ENCODE data around the gene PRX. TPM values are rescaled to one million over a fixed set of nuclear protein-coding genes. Genes with fewer than 3 reads are reported as not detected.

Gene PRX
- total and polyA plus RNA-seq, 9 of the 15 experiments (the other 6 are each of a cell fraction or from before 2014, with no cell fraction given), result 0.65 to 3.5 (median 1.7) TPM; not detected in 2

DNA sequence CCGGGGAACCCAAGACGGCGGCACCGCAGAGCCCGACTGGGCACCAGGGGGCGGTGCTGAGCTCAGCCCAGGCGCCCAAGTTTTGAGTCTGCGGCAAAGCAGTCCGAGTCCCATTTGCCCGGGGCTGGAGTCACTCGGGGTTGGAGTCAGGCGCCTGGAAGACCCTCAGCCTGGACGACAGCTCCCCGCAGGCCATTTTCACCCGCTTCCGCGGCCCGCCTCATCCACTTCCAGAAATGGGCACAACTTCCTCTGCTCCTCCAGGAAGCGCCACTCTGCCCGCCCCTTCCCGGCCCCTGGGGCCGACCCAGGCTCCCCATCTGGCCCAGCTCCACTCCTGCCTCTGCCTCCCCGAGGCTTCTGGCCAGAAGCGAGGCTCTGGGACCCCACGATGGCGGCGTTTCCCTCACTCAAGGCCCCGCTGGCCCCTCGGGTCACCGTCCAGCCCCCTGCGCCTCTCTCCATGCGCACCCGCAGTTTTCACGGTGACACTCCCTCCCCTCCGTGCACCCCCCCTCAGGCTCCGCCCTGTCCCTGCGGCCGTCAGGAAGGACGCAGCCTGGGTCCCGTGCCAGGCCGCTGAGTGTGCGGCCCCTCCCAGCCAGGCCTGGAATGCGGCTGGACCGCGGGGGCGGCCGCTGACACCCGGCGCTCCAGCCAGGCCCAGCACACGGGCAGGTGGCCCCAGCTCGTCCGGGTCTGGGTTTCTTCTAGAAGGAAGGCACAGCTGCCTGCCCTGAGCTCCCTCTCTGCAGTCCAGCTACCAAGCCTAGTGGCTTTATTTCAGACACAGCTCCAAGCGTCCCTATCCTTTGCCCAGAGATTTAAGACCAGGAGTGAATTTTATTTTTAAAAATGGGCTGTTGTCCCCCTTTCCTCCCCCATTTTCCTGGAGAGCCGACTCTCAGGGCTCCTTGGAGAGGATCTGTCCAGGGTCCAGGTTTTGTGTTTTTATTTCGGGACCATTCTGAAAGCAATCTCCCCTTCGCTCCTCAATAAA is 7.9 kb upstream of the PRX start (continued):
- TF ChIP-seq TEAD1 (CRISPR knock-in tag; IDR thresholded peaks at IDR 0.05) (peak; percentile 98 to 100), POLR2B (IDR thresholded peaks at IDR 0.05; ENCODE audit: low read depth, partially characterized antibody) (peak; percentile 63), ZKSCAN1 (IDR thresholded peaks at IDR 0.05; ENCODE audit: low read depth, low read length) (peak; percentile 13; the same call in 1 of the 2 replicates), CBX3 (IDR thresholded peaks at IDR 0.05; ENCODE audit: borderline replicate concordance in 1 of 2, low read length in 2 of 2) (no peak; a peak in 1 of 3 replicates), CEBPG (CRISPR knock-in tag; IDR thresholded peaks at IDR 0.05) (no peak), CEBPG (tag; conservative IDR thresholded peaks at IDR 0.05 in 1 of 2, IDR thresholded peaks at IDR 0.05 in 1 of 2) (no peak), ZNF766 (CRISPR knock-in tag; conservative IDR thresholded peaks at IDR 0.05) (no peak), ZSCAN29 (IDR thresholded peaks at IDR 0.05) (no peak), ZEB2 (IDR thresholded peaks at IDR 0.05) (no peak), SETDB1 (IDR thresholded peaks at IDR 0.05; ENCODE audit: low read length) (no peak), ZNF12 (CRISPR knock-in tag; IDR thresholded peaks at IDR 0.05) (no peak), TCF3 (CRISPR knock-in tag; IDR thresholded peaks at IDR 0.05) (peak; percentile 47), RBM39 (optimal IDR thresholded peaks at IDR 0.05; ENCODE audit: low read depth, low read length) (no peak), SOX6 (IDR thresholded peaks at IDR 0.05) (0 out of 2 replicates have a peak, but pooled peaks have one; percentile 61), CHD2 (IDR thresholded peaks at IDR 0.05; ENCODE audit: low read depth, low read length) (no peak), ESRRA (IDR thresholded peaks at IDR 0.05; ENCODE audit: borderline replicate concordance, low read depth) (peak; percentile 69; the same call in 1 of the 2 replicates)
- TF ChIP-seq, protein P1, sequence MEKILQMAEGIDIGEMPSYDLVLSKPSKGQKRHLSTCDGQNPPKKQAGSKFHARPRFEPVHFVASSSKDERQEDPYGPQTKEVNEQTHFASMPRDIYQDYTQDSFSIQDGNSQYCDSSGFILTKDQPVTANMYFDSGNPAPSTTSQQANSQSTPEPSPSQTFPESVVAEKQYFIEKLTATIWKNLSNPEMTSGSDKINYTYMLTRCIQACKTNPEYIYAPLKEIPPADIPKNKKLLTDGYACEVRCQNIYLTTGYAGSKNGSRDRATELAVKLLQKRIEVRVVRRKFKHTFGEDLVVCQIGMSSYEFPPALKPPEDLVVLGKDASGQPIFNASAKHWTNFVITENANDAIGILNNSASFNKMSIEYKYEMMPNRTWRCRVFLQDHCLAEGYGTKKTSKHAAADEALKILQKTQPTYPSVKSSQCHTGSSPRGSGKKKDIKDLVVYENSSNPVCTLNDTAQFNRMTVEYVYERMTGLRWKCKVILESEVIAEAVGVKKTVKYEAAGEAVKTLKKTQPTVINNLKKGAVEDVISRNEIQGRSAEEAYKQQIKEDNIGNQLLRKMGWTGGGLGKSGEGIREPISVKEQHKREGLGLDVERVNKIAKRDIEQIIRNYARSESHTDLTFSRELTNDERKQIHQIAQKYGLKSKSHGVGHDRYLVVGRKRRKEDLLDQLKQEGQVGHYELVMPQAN (IDR thresholded peaks at IDR 0.05; ENCODE audit: borderline replicate concordance), result peak; percentile 34; the same call in 1 of the 2 replicates
- TF ChIP-seq, protein P2, sequence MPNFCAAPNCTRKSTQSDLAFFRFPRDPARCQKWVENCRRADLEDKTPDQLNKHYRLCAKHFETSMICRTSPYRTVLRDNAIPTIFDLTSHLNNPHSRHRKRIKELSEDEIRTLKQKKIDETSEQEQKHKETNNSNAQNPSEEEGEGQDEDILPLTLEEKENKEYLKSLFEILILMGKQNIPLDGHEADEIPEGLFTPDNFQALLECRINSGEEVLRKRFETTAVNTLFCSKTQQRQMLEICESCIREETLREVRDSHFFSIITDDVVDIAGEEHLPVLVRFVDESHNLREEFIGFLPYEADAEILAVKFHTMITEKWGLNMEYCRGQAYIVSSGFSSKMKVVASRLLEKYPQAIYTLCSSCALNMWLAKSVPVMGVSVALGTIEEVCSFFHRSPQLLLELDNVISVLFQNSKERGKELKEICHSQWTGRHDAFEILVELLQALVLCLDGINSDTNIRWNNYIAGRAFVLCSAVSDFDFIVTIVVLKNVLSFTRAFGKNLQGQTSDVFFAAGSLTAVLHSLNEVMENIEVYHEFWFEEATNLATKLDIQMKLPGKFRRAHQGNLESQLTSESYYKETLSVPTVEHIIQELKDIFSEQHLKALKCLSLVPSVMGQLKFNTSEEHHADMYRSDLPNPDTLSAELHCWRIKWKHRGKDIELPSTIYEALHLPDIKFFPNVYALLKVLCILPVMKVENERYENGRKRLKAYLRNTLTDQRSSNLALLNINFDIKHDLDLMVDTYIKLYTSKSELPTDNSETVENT (CRISPR knock-in tag; IDR thresholded peaks at IDR 0.05), result 0 out of 2 replicates have a peak, but pooled peaks have one; percentile 60
- TF ChIP-seq, protein P3, sequence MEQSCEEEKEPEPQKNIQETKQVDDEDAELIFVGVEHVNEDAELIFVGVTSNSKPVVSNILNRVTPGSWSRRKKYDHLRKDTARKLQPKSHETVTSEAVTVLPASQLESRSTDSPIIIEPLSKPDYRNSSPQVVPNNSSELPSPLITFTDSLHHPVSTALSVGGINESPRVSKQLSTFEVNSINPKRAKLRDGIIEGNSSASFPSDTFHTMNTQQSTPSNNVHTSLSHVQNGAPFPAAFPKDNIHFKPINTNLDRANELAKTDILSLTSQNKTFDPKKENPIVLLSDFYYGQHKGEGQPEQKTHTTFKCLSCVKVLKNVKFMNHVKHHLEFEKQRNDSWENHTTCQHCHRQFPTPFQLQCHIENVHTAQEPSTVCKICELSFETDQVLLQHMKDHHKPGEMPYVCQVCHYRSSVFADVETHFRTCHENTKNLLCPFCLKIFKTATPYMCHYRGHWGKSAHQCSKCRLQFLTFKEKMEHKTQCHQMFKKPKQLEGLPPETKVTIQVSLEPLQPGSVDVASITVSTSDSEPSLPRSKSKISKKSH (CRISPR knock-in tag; IDR thresholded peaks at IDR 0.05), result no peak
- TF ChIP-seq, protein P4, sequence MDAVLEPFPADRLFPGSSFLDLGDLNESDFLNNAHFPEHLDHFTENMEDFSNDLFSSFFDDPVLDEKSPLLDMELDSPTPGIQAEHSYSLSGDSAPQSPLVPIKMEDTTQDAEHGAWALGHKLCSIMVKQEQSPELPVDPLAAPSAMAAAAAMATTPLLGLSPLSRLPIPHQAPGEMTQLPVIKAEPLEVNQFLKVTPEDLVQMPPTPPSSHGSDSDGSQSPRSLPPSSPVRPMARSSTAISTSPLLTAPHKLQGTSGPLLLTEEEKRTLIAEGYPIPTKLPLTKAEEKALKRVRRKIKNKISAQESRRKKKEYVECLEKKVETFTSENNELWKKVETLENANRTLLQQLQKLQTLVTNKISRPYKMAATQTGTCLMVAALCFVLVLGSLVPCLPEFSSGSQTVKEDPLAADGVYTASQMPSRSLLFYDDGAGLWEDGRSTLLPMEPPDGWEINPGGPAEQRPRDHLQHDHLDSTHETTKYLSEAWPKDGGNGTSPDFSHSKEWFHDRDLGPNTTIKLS (IDR thresholded peaks at IDR 0.05; ENCODE audit: borderline replicate concordance, low read depth), result no peak; the same call in none of the 2 replicates
